WTC11 (cell line): ENCODE data around the gene MAPKAPK3. TPM values are rescaled to one million over a fixed set of nuclear protein-coding genes. Genes with fewer than 3 reads are reported as not detected.

Experiments used
- ATAC-seq: fragments of 200-7000 bp; cut with Tn5 transposase; 2 replicates; pipeline ENCODE4 v1.10.0; 2021; ENCODE audit warnings: mild to moderate bottlenecking, moderate library complexity
- Bru-seq: library from RNA; stranded (reverse); fragments of 400-500 nt; gene quantifications from one replicate; lab custom pipeline; 2021; lab: Mats Ljungman, UMichigan
- CTCF ChIA-PET: fragments of 300-600 bp; sonication (Branson Sonifier 250); formaldehyde crosslinking; loops from one replicate; lab custom pipeline; 2021; ENCODE audit warnings: antibody characterized with exemption; lab: Charles Lee
- POLR2A ChIA-PET: fragments of 350-600 bp; sonication (Branson Sonifier 250); formaldehyde crosslinking; loops from one replicate; lab custom pipeline; 2021; ENCODE audit warnings: antibody characterized with exemption; lab: Charles Lee
- DNase-seq: peaks from one replicate; pipeline ENCODE4 v3.0.0; 2021; ENCODE audit warnings: low spot score
- H3K27ac Mint-ChIP-seq: 2 replicates; pipeline ENCODE4 v1.8.0; 2021; ENCODE audit warnings: mixed read lengths
- H3K27me3 Mint-ChIP-seq: 2 replicates; pipeline ENCODE4 v1.8.0; 2021; ENCODE audit warnings: low read depth, mild to moderate bottlenecking, moderate library complexity, mixed read lengths
- H3K36me3 Mint-ChIP-seq: 2 replicates; pipeline ENCODE4 v1.8.0; 2021; ENCODE audit warnings: mixed read lengths
- H3K4me1 Mint-ChIP-seq: 2 replicates; pipeline ENCODE4 v1.8.0; 2022; ENCODE audit warnings: mixed read lengths
- H3K4me3 Mint-ChIP-seq: 2 replicates; pipeline ENCODE4 v1.8.0; 2021; ENCODE audit warnings: mild to moderate bottlenecking, moderate library complexity, mixed read lengths
- H3K9me3 Mint-ChIP-seq: 2 replicates; pipeline ENCODE4 v1.8.0; 2021; ENCODE audit warnings: mixed read lengths
- GABPB1 ChIP-seq: sonication (generic); formaldehyde crosslinking; IDR thresholded peaks from 2 replicates; pipeline ENCODE4 v1.8.1; 2023; ENCODE audit warnings: mild to moderate bottlenecking, missing genetic modification reagents
- IRF1 ChIP-seq: sonication (generic); formaldehyde crosslinking; IDR thresholded peaks from 2 replicates; pipeline ENCODE4 v1.8.0; 2023; ENCODE audit warnings: missing genetic modification reagents
- IRF2 ChIP-seq: sonication (generic); formaldehyde crosslinking; IDR thresholded peaks from 2 replicates; pipeline ENCODE4 v1.8.0; 2022; ENCODE audit warnings: low read depth, missing genetic modification reagents, borderline replicate concordance
- OVOL2 ChIP-seq: fragments of 250-450 bp; sonication (Bioruptor Pico); IDR thresholded peaks from 2 replicates; pipeline ENCODE4 v1.9.0; 2021; ENCODE audit warnings: mild to moderate bottlenecking, borderline replicate concordance
- PRDM15 ChIP-seq: sonication (generic); formaldehyde crosslinking; IDR thresholded peaks from 2 replicates; pipeline ENCODE4 v1.8.0; 2022; ENCODE audit warnings: missing genetic modification reagents
- TEAD1 ChIP-seq: sonication (generic); formaldehyde crosslinking; IDR thresholded peaks from 2 replicates; pipeline ENCODE4 v1.8.0; 2022; ENCODE audit warnings: mild to moderate bottlenecking, missing genetic modification reagents
- ZNF121 ChIP-seq: sonication (generic); formaldehyde crosslinking; IDR thresholded peaks from 2 replicates; pipeline ENCODE4 v1.8.0; 2023; ENCODE audit warnings: missing genetic modification reagents
- ZNF671 ChIP-seq: fragments of 250-450 bp; sonication (Bioruptor Pico); IDR thresholded peaks from 2 replicates; pipeline ENCODE4 v1.8.0; 2021; ENCODE audit warnings: mild to moderate bottlenecking
- long read RNA-seq, 3 experiments: library from RNA in 1 of 3; library from capped mRNA in 1 of 3; library from polyadenylated mRNA in 1 of 3; unstranded in 2 of 3; stranded (forward) in 1 of 3; transcript quantifications; one replicate each; pipeline ENCODE4 v2.0.0, GENCODE V29; 2021
- total RNA-seq: library from RNA; stranded (reverse); gene quantifications from 3 replicates; pipeline ENCODE4 v1.2.3, GENCODE V29; 2021
- TF ChIP-seq, protein P1 (sequence below): sonication (generic); formaldehyde crosslinking; IDR thresholded peaks from 2 replicates; pipeline ENCODE4 v1.8.0; 2022; ENCODE audit warnings: mild to moderate bottlenecking, missing genetic modification reagents
- TF ChIP-seq, protein P2 (sequence below): sonication (generic); formaldehyde crosslinking; IDR thresholded peaks from 2 replicates; pipeline ENCODE4 v1.8.0; 2022; ENCODE audit warnings: mild to moderate bottlenecking, missing genetic modification reagents
- TF ChIP-seq, protein P3 (sequence below): sonication (generic); formaldehyde crosslinking; IDR thresholded peaks from 2 replicates; pipeline ENCODE4 v1.8.0; 2023; ENCODE audit warnings: missing genetic modification reagents, mild to moderate bottlenecking, borderline replicate concordance
- TF ChIP-seq, protein P4 (sequence below): sonication (generic); formaldehyde crosslinking; IDR thresholded peaks from 2 replicates; pipeline ENCODE4 v1.8.1; 2023; ENCODE audit warnings: mild to moderate bottlenecking, missing genetic modification reagents, moderate library complexity
- TF ChIP-seq, protein P5 (sequence below): sonication (generic); formaldehyde crosslinking; IDR thresholded peaks from 2 replicates; pipeline ENCODE4 v1.8.1; 2023; ENCODE audit warnings: mild to moderate bottlenecking, missing genetic modification reagents, moderate library complexity
- TF ChIP-seq, protein P6 (sequence below): sonication (generic); formaldehyde crosslinking; IDR thresholded peaks from 2 replicates; pipeline ENCODE4 v1.8.1; 2022; ENCODE audit warnings: missing genetic modification reagents, borderline replicate concordance
- TF ChIP-seq, protein P7 (sequence below): sonication (generic); formaldehyde crosslinking; IDR thresholded peaks from 2 replicates; pipeline ENCODE4 v1.8.1; 2023; ENCODE audit warnings: mild to moderate bottlenecking, moderate library complexity, missing genetic modification reagents

The MAPKAPK3 gene
- total RNA-seq (52.7 to 60.2 TPM (median 54.4 TPM) in 3 replicates), Bru-seq, nascent RNA (percentile 58 among the genes with signal in this experiment)
- long read RNA-seq, experiment 1, transcript MAPKAPK3-208 (11 exons, 2,563 nt), result minor isoform, 63 of 258 reads
- long read RNA-seq, experiment 1, transcript MAPKAPK3-201 (11 exons, 2,500 nt), result major isoform, 147 of 258 reads
- long read RNA-seq, experiment 1, partial matches to known transcripts, result 32 of 258 reads
- long read RNA-seq, experiment 1, other reads (novel, unspliced or antisense), result 16 of 258 reads
- long read RNA-seq, experiment 2, transcript MAPKAPK3-201 (11 exons, 2,500 nt), result major isoform, 17 of 73 reads
- long read RNA-seq, experiment 2, transcript MAPKAPK3-208 (11 exons, 2,563 nt), result minor isoform, 10 of 73 reads
- long read RNA-seq, experiment 2, partial matches to known transcripts, result 29 of 73 reads
- long read RNA-seq, experiment 2, other reads (novel, unspliced or antisense), result 17 of 73 reads
- long read RNA-seq, experiment 3, transcript MAPKAPK3-208 (11 exons, 2,563 nt), result minor isoform, 5 of 24 reads
- long read RNA-seq, experiment 3, transcript MAPKAPK3-201 (11 exons, 2,500 nt), result major isoform, 16 of 24 reads
- long read RNA-seq, experiment 3, partial matches to known transcripts, result 2 of 24 reads
- long read RNA-seq, experiment 3, other reads (novel, unspliced or antisense), result 1 of 24 reads

- POLR2A ChIA-PET, result interaction anchor here (0.9 to 1.1 kb wide), 2 partner anchors 31 to 772 kb away, joined by 3 to 5 read pairs; no protein-coding TSS in a partner anchor
- no peak for DNase-seq
- Mint-ChIP-seq H3K27me3 (peaks cover 27% of the 10 kb centered on the region), H3K27ac (peak within 1 kb of the TSS; percentile 34; the same call in 1 of the 2 replicates), H3K4me3 (peak within 1 kb of the TSS; percentile 82), H3K36me3 (no peaks in the 10 kb centered on the region), H3K4me1 (peaks cover 25% of the 10 kb centered on the region), H3K9me3 (no peaks in the 10 kb centered on the region)
- peak; percentile 23 for ATAC-seq
- CTCF ChIA-PET, result interaction anchor here (0.6 to 10.1 kb wide), 37 partner anchors 10 to 882 kb away, joined by 3 to 202 read pairs (median 7); partner anchors contain the start of genes C3orf18, DCAF1, DOCK3 and HEMK1
- TF ChIP-seq, protein P1, sequence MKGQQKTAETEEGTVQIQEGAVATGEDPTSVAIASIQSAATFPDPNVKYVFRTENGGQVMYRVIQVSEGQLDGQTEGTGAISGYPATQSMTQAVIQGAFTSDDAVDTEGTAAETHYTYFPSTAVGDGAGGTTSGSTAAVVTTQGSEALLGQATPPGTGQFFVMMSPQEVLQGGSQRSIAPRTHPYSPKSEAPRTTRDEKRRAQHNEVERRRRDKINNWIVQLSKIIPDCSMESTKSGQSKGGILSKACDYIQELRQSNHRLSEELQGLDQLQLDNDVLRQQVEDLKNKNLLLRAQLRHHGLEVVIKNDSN (CRISPR knock-in tag), result peak; percentile 70; the same call in 1 of the 2 replicates
- TF ChIP-seq, protein P2, sequence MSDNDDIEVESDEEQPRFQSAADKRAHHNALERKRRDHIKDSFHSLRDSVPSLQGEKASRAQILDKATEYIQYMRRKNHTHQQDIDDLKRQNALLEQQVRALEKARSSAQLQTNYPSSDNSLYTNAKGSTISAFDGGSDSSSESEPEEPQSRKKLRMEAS, result peak; percentile 74
- TF ChIP-seq, protein P3, sequence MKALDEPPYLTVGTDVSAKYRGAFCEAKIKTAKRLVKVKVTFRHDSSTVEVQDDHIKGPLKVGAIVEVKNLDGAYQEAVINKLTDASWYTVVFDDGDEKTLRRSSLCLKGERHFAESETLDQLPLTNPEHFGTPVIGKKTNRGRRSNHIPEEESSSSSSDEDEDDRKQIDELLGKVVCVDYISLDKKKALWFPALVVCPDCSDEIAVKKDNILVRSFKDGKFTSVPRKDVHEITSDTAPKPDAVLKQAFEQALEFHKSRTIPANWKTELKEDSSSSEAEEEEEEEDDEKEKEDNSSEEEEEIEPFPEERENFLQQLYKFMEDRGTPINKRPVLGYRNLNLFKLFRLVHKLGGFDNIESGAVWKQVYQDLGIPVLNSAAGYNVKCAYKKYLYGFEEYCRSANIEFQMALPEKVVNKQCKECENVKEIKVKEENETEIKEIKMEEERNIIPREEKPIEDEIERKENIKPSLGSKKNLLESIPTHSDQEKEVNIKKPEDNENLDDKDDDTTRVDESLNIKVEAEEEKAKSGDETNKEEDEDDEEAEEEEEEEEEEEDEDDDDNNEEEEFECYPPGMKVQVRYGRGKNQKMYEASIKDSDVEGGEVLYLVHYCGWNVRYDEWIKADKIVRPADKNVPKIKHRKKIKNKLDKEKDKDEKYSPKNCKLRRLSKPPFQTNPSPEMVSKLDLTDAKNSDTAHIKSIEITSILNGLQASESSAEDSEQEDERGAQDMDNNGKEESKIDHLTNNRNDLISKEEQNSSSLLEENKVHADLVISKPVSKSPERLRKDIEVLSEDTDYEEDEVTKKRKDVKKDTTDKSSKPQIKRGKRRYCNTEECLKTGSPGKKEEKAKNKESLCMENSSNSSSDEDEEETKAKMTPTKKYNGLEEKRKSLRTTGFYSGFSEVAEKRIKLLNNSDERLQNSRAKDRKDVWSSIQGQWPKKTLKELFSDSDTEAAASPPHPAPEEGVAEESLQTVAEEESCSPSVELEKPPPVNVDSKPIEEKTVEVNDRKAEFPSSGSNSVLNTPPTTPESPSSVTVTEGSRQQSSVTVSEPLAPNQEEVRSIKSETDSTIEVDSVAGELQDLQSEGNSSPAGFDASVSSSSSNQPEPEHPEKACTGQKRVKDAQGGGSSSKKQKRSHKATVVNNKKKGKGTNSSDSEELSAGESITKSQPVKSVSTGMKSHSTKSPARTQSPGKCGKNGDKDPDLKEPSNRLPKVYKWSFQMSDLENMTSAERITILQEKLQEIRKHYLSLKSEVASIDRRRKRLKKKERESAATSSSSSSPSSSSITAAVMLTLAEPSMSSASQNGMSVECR, result 0 out of 2 replicates have a peak, but pooled peaks have one; percentile 26
- TF ChIP-seq, protein P4, sequence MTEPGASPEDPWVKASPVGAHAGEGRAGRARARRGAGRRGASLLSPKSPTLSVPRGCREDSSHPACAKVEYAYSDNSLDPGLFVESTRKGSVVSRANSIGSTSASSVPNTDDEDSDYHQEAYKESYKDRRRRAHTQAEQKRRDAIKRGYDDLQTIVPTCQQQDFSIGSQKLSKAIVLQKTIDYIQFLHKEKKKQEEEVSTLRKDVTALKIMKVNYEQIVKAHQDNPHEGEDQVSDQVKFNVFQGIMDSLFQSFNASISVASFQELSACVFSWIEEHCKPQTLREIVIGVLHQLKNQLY (CRISPR knock-in tag), result no peak
- TF ChIP-seq ZNF671 (no peak), IRF2 (CRISPR knock-in tag) (no peak), OVOL2 (CRISPR knock-in tag) (no peak), ZNF121 (CRISPR knock-in tag) (no peak), GABPB1 (CRISPR knock-in tag) (peak; percentile 16; the same call in 1 of the 2 replicates), IRF1 (CRISPR knock-in tag) (no peak), TEAD1 (CRISPR knock-in tag) (0 out of 2 replicates have a peak, but pooled peaks have one; percentile 41), PRDM15 (CRISPR knock-in tag) (no peak)
- TF ChIP-seq, protein P5, sequence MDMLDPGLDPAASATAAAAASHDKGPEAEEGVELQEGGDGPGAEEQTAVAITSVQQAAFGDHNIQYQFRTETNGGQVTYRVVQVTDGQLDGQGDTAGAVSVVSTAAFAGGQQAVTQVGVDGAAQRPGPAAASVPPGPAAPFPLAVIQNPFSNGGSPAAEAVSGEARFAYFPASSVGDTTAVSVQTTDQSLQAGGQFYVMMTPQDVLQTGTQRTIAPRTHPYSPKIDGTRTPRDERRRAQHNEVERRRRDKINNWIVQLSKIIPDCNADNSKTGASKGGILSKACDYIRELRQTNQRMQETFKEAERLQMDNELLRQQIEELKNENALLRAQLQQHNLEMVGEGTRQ (CRISPR knock-in tag), result peak; percentile 83
- TF ChIP-seq, protein P6, sequence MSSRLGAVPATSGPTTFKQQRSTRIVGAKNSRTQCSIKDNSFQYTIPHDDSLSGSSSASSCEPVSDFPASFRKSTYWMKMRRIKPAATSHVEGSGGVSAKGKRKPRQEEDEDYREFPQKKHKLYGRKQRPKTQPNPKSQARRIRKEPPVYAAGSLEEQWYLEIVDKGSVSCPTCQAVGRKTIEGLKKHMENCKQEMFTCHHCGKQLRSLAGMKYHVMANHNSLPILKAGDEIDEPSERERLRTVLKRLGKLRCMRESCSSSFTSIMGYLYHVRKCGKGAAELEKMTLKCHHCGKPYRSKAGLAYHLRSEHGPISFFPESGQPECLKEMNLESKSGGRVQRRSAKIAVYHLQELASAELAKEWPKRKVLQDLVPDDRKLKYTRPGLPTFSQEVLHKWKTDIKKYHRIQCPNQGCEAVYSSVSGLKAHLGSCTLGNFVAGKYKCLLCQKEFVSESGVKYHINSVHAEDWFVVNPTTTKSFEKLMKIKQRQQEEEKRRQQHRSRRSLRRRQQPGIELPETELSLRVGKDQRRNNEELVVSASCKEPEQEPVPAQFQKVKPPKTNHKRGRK, result no peak
- TF ChIP-seq, protein P7, sequence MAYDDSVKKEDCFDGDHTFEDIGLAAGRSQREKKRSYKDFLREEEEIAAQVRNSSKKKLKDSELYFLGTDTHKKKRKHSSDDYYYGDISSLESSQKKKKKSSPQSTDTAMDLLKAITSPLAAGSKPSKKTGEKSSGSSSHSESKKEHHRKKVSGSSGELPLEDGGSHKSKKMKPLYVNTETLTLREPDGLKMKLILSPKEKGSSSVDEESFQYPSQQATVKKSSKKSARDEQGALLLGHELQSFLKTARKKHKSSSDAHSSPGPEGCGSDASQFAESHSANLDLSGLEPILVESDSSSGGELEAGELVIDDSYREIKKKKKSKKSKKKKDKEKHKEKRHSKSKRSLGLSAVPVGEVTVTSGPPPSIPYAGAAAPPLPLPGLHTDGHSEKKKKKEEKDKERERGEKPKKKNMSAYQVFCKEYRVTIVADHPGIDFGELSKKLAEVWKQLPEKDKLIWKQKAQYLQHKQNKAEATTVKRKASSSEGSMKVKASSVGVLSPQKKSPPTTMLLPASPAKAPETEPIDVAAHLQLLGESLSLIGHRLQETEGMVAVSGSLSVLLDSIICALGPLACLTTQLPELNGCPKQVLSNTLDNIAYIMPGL (CRISPR knock-in tag), result peak; percentile 62; the same call in 1 of the 2 replicates
Measured at GRCh38 chr3:50617096-50617791, at the start of gene MAPKAPK3. Gene MAPKAPK3, plus strand, starts transcription at chr3:50617151. Its CDS starts 415 bp downstream, at chr3:50617566.
